Liver (tissue), 9 donors: Measurements from ENCODE around the gene HES6. TPM values are rescaled to one million over a fixed set of nuclear protein-coding genes. Genes with fewer than 3 reads are reported as not detected.

ENCODE experiments used
- DNase-seq: peaks from one replicate; pipeline ENCODE4 v3.0.0-alpha.2; 2017; ENCODE audit warnings: low spot score
- H3K27ac ChIP-seq, 2 donors: one replicate each; pipeline ENCODE4 v1.7.0; 2013; ENCODE audit warnings: inconsistent platforms in 2 of 2, low read length in 2 of 2, control low read depth in 1 of 2, low read depth in 1 of 2, mild to moderate bottlenecking in 1 of 2
- H3K27me3 ChIP-seq, 4 donors: one replicate each; pipeline versions ENCODE4 v1.6.1 to v1.7.0; 2013; ENCODE audit warnings: low read length in 3 of 4, inconsistent platforms in 1 of 4, mild to moderate bottlenecking in 1 of 4, moderate library complexity in 1 of 4; ENCODE audit not compliant: control insufficient read depth in 4 of 4, insufficient read depth in 4 of 4
- H3K36me3 ChIP-seq, 4 donors: one replicate each; pipeline versions ENCODE4 v1.6.1 to v1.7.0; 2013; ENCODE audit warnings: low read length in 3 of 4, mild to moderate bottlenecking in 3 of 4, low read depth in 1 of 4, moderate library complexity in 1 of 4; ENCODE audit not compliant: control insufficient read depth in 4 of 4, insufficient read depth in 3 of 4
- H3K4me1 ChIP-seq, 4 donors: one replicate each; pipeline versions ENCODE4 v1.6.1 to v1.7.0; 2013; ENCODE audit warnings: low read length in 3 of 4, mild to moderate bottlenecking in 3 of 4, moderate library complexity in 1 of 4; ENCODE audit not compliant: control insufficient read depth in 4 of 4, insufficient read depth in 4 of 4
- H3K4me3 ChIP-seq, 3 donors: one replicate each; pipeline versions ENCODE4 v1.6.1 to v1.7.0; 2013; ENCODE audit warnings: low read length in 3 of 3, control low read depth in 1 of 3, low read depth in 1 of 3, mild to moderate bottlenecking in 1 of 3
- H3K9ac ChIP-seq, 2 donors: one replicate each; pipeline ENCODE4 v1.7.0; 2013; ENCODE audit warnings: low read length in 2 of 2, mild to moderate bottlenecking in 2 of 2, moderate library complexity in 2 of 2, control low read depth in 1 of 2, low read depth in 1 of 2
- H3K9me3 ChIP-seq, 4 donors: one replicate each; pipeline versions ENCODE4 v1.6.1 to v1.7.0; 2013; ENCODE audit warnings: low read length in 3 of 4; ENCODE audit not compliant: control insufficient read depth in 4 of 4
- EGR1 ChIP-seq, 2 donors: IDR thresholded peaks; 2 replicates each; pipeline ENCODE4 v1.6.1; 2016 to 2018; ENCODE audit warnings: antibody characterized with exemption in 2 of 2, low read depth in 2 of 2
- FOXA1 ChIP-seq: IDR thresholded peaks from 2 replicates; pipeline ENCODE4 v1.6.1; 2016; ENCODE audit warnings: antibody characterized with exemption
- FOXA2 ChIP-seq: IDR thresholded peaks from 2 replicates; pipeline ENCODE4 v1.6.1; 2016; ENCODE audit warnings: antibody characterized with exemption
- HNF4G ChIP-seq: IDR thresholded peaks from 2 replicates; pipeline ENCODE4 v1.6.1; 2016; ENCODE audit warnings: antibody characterized with exemption
- NR2F2 ChIP-seq: IDR thresholded peaks from 2 replicates; pipeline ENCODE4 v1.6.1; 2016; ENCODE audit warnings: antibody characterized with exemption
- WGBS: extraction: QIAGEN DNeasy Blood & Tissue Kit; methylation state at CpG from one replicate; pipeline ENCODE4 v1.1.7; 2013; 5-methylcytosine and 5-hydroxymethylcytosine counted together
- polyA plus RNA-seq, 2 donors: library from polyadenylated mRNA; stranded (reverse) in 1 of 2; unstranded in 1 of 2; fragments of 200-250 nt in 1 of 2; fragments of >200 nt in 1 of 2; fragmentation: Nextera tagmentation in 1 of 2; extraction: Ambion mirVana in 1 of 2; gene quantifications; one replicate each; pipeline versions ENCODE4 v1.2.1 to v1.2.3, GENCODE V29; 2013 to 2015
- total RNA-seq, 2 donors: library from RNA; depleted of rRNA; stranded (reverse); fragments of >200 nt; gene quantifications; one replicate each; pipeline ENCODE4 v1.2.3, GENCODE V29; 2014
- TF ChIP-seq, protein P1 (sequence below): fragments of 150-350 bp; IDR thresholded peaks from 2 replicates; pipeline ENCODE4 v1.5.1; 2017; ENCODE audit warnings: improper control_type of control experiment, low read depth, low read length; ENCODE audit not compliant: missing input control
- TF ChIP-seq, protein P2 (sequence below): IDR thresholded peaks from 2 replicates; pipeline ENCODE4 v1.6.1; 2016; ENCODE audit warnings: antibody characterized with exemption
- TF ChIP-seq, protein P3 (sequence below): IDR thresholded peaks from 2 replicates; pipeline ENCODE4 v1.6.1; 2016; ENCODE audit warnings: antibody characterized with exemption, mild to moderate bottlenecking
- donor health status: healthy.
- donor health status: healthy.
- donor health status: healthy.
- donor health status: healthy.
- donor health status: healthy.

HES6 gene
- total and polyA plus RNA-seq, 4 donors: 1.7 to 13.2 (median 2.6) TPM

DNA sequence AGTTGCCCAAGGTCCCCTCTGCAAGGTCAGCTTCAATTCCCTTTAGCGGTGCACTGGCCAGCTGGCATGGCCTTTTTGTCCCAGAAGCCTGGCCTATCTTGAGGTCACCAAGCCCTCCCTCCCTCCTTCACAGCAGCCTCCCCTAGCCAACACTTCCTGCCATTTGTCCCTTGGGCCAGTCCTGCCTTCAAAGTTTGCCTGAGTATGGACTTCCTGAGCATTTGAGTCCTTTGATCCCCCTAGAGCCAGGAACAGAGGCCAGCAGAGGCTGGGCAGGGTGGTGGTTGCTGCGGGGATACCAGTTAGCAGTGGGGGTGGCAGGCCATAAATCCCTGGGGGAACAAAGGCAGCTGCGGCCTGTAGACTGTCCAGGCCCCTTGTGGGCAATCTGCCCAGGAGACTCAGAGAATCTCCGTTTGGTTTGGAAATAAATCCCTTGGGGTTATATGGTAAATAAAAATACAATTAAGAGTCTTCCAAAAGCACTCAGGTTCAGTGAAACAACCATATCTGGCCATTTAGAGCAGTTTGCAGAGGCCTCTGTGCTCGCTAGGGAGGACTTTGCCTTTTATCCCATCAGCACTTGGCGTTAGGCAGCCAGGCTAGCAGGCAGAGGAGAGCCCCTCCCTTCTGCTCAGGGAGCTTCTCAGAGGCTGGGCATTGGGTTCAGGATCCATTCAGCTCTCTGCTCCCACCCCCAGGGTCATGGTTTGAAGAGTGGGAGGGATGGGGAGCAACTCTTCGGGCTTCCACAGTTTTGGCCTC lies 3.1 kb upstream of the HES6 start:
- WGBS: 60% methylated on average over 7 of the region's 7 CpGs

DNA sequence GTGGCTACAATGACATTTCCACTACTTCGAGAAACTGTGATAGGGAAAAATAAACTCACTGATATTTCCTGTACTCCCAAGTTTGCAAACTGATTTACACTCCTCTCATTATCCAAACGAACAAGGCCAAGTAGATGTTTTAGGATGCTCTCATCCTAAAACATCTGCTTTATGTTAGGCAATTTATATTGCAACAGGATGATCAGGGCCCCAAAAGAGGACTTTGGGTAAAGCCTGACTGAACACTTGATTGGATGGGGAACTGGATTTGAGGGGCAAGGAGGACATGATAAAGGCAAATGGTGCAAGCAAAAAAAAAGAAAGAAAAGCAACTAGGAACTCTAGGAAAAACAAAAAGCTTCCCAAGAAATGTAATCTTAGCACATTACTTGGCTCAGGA lies 2.1 kb upstream of the HES6 start:
- WGBS: 88% methylated on average over 2 of the region's 2 CpGs
- Histone ChIP-seq H3K27ac (no peak overlapping the region), H3K9me3 (no peaks in the 10 kb centered on the region), H3K36me3 (peaks cover 4 to 22% (median 14%) of the 10 kb centered on the region in 4 donors), H3K4me3 (no peak overlapping the region), H3K4me1 (peaks cover 10 to 20% (median 11%) of the 10 kb centered on the region in 4 donors), H3K27me3 (no peaks in the 10 kb centered on the region), H3K9ac (no peak overlapping the region)
- DNase-seq: no peak
- TF ChIP-seq, protein P1, sequence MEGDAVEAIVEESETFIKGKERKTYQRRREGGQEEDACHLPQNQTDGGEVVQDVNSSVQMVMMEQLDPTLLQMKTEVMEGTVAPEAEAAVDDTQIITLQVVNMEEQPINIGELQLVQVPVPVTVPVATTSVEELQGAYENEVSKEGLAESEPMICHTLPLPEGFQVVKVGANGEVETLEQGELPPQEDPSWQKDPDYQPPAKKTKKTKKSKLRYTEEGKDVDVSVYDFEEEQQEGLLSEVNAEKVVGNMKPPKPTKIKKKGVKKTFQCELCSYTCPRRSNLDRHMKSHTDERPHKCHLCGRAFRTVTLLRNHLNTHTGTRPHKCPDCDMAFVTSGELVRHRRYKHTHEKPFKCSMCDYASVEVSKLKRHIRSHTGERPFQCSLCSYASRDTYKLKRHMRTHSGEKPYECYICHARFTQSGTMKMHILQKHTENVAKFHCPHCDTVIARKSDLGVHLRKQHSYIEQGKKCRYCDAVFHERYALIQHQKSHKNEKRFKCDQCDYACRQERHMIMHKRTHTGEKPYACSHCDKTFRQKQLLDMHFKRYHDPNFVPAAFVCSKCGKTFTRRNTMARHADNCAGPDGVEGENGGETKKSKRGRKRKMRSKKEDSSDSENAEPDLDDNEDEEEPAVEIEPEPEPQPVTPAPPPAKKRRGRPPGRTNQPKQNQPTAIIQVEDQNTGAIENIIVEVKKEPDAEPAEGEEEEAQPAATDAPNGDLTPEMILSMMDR: no peak
- TF ChIP-seq, protein P2, sequence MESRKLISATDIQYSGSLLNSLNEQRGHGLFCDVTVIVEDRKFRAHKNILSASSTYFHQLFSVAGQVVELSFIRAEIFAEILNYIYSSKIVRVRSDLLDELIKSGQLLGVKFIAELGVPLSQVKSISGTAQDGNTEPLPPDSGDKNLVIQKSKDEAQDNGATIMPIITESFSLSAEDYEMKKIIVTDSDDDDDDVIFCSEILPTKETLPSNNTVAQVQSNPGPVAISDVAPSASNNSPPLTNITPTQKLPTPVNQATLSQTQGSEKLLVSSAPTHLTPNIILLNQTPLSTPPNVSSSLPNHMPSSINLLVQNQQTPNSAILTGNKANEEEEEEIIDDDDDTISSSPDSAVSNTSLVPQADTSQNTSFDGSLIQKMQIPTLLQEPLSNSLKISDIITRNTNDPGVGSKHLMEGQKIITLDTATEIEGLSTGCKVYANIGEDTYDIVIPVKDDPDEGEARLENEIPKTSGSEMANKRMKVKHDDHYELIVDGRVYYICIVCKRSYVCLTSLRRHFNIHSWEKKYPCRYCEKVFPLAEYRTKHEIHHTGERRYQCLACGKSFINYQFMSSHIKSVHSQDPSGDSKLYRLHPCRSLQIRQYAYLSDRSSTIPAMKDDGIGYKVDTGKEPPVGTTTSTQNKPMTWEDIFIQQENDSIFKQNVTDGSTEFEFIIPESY: no peak
- TF ChIP-seq HNF4G (no peak), EGR1 (IDR thresholded peaks at IDR 0.05; ENCODE audit: low read depth in 2 of 2) (no peak), FOXA2 (no peak), FOXA1 (no peak)
- TF ChIP-seq, protein P3, sequence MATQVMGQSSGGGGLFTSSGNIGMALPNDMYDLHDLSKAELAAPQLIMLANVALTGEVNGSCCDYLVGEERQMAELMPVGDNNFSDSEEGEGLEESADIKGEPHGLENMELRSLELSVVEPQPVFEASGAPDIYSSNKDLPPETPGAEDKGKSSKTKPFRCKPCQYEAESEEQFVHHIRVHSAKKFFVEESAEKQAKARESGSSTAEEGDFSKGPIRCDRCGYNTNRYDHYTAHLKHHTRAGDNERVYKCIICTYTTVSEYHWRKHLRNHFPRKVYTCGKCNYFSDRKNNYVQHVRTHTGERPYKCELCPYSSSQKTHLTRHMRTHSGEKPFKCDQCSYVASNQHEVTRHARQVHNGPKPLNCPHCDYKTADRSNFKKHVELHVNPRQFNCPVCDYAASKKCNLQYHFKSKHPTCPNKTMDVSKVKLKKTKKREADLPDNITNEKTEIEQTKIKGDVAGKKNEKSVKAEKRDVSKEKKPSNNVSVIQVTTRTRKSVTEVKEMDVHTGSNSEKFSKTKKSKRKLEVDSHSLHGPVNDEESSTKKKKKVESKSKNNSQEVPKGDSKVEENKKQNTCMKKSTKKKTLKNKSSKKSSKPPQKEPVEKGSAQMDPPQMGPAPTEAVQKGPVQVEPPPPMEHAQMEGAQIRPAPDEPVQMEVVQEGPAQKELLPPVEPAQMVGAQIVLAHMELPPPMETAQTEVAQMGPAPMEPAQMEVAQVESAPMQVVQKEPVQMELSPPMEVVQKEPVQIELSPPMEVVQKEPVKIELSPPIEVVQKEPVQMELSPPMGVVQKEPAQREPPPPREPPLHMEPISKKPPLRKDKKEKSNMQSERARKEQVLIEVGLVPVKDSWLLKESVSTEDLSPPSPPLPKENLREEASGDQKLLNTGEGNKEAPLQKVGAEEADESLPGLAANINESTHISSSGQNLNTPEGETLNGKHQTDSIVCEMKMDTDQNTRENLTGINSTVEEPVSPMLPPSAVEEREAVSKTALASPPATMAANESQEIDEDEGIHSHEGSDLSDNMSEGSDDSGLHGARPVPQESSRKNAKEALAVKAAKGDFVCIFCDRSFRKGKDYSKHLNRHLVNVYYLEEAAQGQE: no peak

More for the DNA sequence above, 3.1 kb upstream of the HES6 start:
- TF ChIP-seq NR2F2: peak; percentile 62
- TF ChIP-seq, protein P1: no peak
- Histone ChIP-seq H3K27ac (no peak overlapping the region), H3K9me3 (no peaks in the 10 kb centered on the region), H3K4me3 (no peak overlapping the region), H3K27me3 (no peaks in the 10 kb centered on the region), H3K4me1 (peaks cover 10 to 20% (median 11%) of the 10 kb centered on the region in 4 donors), H3K9ac (no peak overlapping the region), H3K36me3 (peaks cover 4 to 31% (median 16%) of the 10 kb centered on the region in 4 donors)
- DNase-seq: no peak
